Measurements from ENCODE around the gene ERFE. TPM values are rescaled to one million over a fixed set of nuclear protein-coding genes. Genes with fewer than 3 reads are reported as not detected.
A peak's percentile ranks its signal among the peaks of the same experiment; 100 is the strongest.

ERFE gene
- polyA plus RNA-seq, 4 donors: 4.5 to 7.0 (median 6.0) TPM

GRCh38 chr2:238125127-238125885 lies 33.5 kb upstream of the ERFE start:
- DNase-seq (ENCODE audit: low read depth in 4 of 4, low spot score in 3 of 4): no peak

DNA sequence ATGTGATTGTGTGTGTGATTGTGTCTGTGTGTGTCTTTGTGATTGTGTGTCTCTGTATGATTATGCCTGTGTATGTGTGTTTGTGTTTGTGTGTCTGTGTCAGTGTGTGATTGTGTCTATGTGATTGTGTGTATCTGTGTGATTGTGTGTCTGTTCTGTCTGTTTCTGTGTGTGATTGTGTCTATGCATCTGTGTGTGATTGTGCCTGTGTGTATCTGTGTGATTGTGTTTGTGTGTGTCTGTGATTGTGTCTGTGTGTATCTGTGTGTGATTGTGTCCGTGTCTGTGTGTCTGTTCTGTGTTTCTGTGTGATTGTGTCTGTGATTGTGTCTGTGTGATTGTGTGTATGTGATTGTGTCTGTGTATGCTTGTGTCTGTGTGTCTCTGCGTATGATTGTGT lies 32.4 kb upstream of the ERFE start:
- no peak for DNase-seq (ENCODE audit: low read depth in 4 of 4, low spot score in 3 of 4)

GRCh38 chr2:238126775-238127164 lies 32.0 kb upstream of the ERFE start:
- no peak for DNase-seq (ENCODE audit: low read depth in 4 of 4, low spot score in 3 of 4)

DNA sequence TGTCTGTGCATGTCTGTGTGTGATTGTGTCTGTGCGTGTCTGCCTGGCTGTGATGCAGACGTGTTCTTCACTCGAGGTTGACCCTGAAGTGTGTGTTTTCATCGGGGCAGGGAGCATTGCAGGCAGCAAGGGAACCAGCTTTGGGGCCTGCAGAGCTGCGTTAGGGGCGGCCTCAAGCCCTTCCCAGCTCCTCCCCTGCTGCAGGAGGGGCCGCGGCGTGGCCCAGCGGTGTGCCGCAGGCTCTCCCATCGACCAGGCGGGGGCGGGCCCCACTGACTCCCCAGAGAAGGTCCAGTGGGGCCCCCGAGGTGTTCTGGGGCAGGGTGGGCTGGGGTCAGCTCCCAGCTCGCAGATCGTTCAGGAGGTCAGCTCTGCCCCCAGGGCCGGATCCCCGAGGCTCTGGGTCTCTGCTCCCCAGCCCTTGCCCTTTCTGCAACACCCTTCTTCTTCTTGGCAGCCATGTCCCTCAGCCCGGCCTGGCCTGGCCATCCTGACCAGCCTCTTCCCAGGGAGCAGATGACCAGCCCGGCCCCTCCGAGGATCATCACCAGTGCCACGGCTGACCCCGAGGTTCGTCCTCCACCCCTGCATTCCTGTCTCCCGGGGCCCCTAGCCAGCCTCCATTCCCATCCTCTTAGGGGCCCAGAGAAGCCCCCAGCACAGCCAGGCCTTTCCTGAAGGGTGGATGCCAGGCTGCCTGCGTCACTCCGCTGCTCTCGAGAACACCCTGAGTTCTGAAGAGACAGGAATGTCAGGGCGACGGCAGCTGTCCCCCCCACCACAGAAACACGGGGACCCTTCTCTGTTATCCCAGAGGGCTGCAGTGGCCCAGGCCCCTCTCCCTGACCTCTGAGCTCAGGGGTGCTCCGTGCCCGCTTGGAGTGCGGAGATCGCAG lies 31.4 kb upstream of the ERFE start:
- peak in 1 of 4 donors; percentile 33 for DNase-seq (ENCODE audit: low read depth in 4 of 4, low spot score in 3 of 4)

GRCh38 chr2:238128061-238128440 lies 30.7 kb upstream of the ERFE start:
- DNase-seq (ENCODE audit: low read depth in 4 of 4, low spot score in 3 of 4): no peak

DNA sequence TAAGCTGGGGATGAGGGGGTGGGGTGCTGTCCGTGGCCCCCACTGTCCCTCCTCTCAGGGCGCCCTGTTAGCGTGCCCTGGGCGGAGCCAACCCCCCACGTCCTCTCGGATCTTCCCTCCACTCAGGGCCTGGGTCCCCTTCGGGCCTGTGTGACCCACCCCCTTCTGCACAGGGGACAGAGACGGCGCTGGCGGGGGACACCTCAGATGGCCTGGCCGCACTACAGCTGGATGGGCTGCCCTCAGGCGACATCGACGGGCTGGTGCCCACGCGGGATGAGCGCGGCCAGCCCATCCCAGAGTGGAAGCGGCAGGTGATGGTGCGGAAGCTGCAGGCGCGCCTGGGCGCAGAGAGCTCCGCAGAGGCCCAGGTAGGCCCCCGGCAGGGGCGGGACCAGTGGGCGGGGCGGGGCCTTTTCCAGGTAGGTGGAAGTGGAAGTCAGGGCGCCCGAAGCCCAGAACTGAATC lies 30.2 kb upstream of the ERFE start:
- DNase-seq (ENCODE audit: low read depth in 4 of 4, low spot score in 3 of 4): no peak

DNA sequence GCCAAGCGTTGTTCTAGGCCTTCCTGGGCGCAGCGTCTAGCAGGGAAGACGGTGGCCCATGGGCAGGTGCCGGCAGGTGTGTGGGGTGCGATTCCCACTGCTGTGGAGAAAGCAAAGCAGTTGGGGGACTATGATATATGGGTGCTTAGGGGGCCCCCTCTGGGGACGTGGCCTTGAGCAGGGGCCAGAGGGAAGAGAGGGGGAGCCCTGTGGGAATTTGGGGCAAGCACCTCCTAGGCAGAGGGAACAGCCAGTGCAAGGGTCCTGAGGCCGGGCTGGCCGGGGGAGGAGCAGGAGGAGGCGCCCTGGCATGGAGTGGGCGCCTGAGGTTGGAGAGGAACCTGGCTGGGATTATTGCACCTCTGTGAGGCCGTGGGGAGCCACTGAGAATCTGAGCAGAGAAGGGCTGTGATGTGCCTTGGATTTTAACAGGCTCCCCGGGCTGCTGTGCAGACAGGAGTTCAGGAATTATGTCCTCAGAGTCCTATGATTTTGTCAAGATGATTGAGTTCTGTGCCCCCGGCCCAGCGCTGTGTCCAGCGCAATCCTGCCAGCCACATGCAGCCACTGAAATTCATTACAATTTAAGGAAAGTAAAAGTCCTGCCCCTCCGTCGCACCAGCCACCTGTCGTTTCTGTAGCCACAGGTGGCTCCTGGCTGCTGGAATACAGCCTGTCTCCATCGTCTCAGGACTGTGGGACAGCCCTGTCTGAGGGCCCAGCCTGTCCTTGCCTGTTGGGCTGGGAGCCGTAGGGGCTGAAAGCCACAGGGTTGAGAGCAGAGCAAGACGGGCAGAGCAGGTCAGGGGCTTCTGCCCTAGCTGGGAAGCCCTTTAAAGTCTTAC lies 29.4 kb upstream of the ERFE start:
- DNase-seq (ENCODE audit: low read depth in 4 of 4, low spot score in 3 of 4): no peak

GRCh38 chr2:238130111-238130695 lies 28.6 kb upstream of the ERFE start:
- DNase-seq (ENCODE audit: low read depth in 4 of 4, low spot score in 3 of 4): no peak

GRCh38 chr2:238130696-238131628 lies 27.8 kb upstream of the ERFE start:
- no peak for DNase-seq (ENCODE audit: low read depth in 4 of 4, low spot score in 3 of 4)

GRCh38 chr2:238131761-238132462 lies 26.9 kb upstream of the ERFE start:
- no peak for DNase-seq (ENCODE audit: low read depth in 4 of 4, low spot score in 3 of 4)

DNA sequence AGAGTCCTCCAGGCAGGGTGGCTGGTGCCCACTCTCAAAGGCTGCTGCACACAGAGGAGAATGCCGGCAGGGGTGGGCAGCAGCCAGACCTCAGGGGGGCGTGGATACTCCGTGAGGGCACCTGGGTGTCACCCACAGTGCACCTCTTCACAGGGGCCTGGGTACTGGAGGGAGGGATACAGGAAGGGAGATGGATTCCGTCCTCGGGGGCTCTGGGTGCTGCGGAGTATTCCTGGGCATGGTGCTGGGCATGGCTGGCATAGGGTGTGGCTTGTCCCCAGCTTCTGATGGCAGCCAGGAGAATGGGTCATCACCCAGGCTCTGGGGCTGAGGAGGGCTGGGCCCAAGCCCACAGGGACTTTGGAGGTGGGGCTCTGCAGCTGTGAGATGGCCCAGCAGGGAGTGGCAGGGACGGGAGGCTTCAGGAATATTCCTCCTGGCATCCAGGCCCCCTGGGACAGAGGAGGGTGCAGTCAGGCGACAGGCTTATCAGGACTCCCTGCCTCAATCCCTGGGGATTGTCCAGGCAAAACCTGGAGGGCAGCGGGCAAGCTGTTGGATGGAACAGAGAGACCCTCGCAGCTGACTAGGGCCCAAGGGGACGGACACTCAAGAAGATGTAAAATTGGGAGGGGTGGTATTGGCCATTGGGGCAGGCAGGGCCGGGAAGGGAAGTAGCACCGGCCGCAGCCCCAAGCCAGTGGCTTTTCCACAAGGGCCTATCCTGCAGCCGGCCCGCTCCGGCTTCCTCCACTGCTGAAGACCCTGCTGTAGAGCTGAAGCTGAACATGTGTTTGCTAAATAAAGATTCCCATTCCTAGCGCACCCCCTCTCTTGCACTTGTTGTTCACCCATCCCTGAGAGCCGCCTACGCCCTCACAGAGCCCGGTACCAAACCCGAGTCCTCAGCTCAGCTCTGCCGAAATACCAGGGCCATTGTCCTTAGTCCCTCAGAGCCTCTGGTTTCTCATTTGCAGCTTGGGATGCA lies 26.0 kb upstream of the ERFE start:
- DNase-seq (ENCODE audit: low read depth in 4 of 4, low spot score in 3 of 4): no peak

DNA sequence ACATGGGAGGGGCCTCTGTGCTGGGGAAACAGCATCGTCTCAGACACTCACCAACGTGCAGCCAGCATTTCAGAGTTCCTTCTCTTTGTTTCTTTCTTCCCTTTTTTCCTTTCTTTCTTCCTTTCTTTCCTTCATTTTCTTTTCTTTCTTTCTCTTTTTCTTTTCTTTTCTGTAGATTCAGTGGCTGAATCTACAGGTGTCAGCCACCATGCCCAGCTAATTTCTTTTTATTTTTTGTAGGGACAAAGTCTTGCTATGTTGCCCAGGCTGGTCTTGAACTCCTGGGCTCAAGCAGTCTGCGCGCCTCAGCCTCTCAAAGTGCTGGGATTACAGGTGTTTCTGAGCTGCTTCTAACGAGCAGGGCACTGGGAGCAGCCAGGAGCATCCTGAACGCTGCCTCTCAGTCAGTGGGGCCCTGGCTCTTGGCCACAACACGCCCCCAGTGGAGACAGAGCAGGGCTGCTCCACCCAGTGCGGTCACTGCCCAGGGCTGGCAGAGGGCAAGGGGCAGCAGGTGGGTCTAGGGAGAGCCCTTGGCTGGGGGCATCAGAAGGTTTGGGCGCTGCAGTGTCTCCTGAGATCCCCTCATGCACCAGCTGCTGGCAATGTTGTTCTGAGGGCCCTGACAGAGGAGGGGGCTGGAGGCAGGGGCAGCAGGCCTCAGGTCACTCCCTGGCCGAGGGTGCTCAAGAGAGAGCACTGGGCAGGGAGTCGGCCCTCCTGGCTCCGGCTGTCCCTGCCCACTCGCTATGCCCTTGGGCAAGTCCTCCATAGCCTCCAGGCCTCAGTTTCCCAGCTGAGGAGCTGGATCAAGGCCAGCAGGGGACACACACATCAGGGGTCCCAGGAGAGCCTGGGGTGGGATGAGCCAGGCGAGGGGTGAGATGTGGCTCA lies 25.0 kb upstream of the ERFE start:
- no peak for DNase-seq (ENCODE audit: low read depth in 4 of 4, low spot score in 3 of 4)

DNA sequence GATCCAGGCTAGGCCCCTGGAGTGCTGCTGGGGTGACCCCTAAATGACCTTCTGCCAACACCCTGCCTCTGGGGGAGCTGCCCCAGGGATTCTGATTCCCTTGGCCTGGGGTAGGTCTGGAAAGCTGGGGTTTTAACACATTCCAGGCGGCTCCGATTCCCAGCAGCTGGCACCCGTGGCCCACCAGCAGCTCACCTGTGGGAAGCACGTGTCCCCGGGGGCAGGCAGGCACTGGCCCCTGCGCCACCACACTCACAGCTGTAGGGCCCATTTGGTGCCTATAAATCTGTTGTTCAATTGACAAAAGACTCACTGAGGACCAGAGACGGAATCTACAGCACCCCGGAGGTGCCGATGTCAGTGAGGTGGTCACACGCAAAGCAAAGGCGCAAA lies 24.4 kb upstream of the ERFE start:
- DNase-seq (ENCODE audit: low read depth in 4 of 4, low spot score in 3 of 4): no peak

DNA sequence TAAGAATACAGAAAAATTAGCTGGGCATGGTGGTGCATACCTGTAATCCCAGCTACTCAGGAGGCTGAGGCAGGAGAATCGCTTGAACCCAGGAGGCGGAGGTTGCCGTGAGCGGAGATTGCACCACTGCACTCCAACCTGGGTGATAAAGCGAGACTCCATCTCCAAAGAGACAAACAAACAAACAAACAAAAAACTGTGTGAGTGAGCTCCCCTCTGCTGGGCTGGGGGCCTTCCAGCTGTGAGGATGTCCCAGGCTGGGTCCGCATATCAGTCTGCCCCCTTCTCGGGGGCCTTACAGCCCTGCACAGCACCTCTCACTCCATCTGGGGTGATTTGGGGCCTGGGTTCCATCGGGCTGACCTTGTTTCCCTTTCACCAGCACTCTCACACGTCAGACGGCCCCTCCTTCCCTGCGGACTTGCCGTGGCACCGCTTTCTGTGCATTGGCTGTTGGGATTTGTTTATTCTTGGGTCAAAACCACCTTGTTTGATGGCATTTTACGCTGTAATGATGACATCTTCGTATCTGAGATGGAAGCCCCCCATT lies 23.1 kb upstream of the ERFE start:
- DNase-seq (ENCODE audit: low read depth in 4 of 4, low spot score in 3 of 4): no peak

DNA sequence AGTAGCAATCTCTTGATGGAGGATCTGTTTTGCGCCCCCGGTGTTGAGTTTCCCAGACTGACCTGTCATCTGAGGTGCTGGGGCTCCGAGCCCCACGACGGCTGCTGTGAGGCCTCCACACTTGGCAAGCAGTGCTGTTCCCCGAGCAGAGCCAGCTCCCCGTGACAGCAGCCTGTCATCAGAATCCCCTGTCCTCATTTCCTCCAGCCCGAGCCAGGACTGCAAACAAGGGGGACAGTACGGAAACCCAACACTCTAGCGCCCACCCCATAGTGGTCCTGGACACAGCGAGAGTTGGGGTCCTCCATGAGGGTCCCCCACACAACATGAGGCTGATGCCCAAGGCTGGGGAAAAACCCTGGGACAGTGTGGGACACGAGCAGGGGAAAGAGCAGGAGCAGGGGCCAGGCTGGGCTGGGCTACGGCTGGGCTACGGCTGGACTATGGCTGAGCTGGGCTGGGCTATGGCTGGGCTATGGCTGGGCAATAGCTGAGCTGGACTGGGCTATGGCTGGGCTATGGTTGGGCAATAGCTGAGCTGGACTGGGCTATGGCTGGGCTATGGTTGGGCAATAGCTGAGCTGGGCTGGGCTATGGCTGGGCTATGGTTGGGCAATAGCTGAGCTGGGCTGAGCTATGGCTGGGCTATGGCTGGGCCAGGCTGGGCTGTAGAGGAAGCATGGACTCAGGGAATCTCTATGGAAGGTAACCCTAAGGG lies 21.8 kb upstream of the ERFE start:
- no peak for DNase-seq (ENCODE audit: low read depth in 4 of 4, low spot score in 3 of 4)

GRCh38 chr2:238137885-238138284 lies 20.9 kb upstream of the ERFE start:
- no peak for DNase-seq (ENCODE audit: low read depth in 4 of 4, low spot score in 3 of 4)

Measured in right renal pelvis (tissue), 4 donors.